PC-3 (cell line): ENCODE results near the gene TM4SF5. TPM values are rescaled to one million over a fixed set of nuclear protein-coding genes. Genes with fewer than 3 reads are reported as not detected.
A peak's percentile ranks its signal among the peaks of the same experiment; 100 is the strongest.

Experiments used
- ATAC-seq: fragments of 200-7000 bp; cut with Tn5 transposase; 2 replicates; pipeline ENCODE4 v1.9.1; 2020; ENCODE audit warnings: mild to moderate bottlenecking, moderate library complexity
- BruUV-seq: library from RNA; stranded (reverse); fragments of 400-500 nt; replicated peaks from 2 replicates; lab custom pipeline; 2021; lab: Mats Ljungman, UMichigan
- CTCF ChIA-PET: fragments of 300-600 bp; sonication (Branson Sonifier 250); formaldehyde crosslinking; loops from one replicate; lab custom pipeline; 2022; ENCODE audit warnings: antibody characterized with exemption; lab: Charles Lee
- POLR2A ChIA-PET: fragments of 300-600 bp; sonication (Branson Sonifier 250); formaldehyde crosslinking; loops from one replicate; lab custom pipeline; 2022; ENCODE audit warnings: antibody characterized with exemption; ENCODE audit not compliant: unreplicated experiment; lab: Charles Lee
- DNase-seq: peaks from one replicate; pipeline ENCODE4 v3.0.0-alpha.2; 2015
- H2AFZ ChIP-seq: fragments of 300-600 bp; sonication (generic); 2 replicates; pipeline ENCODE4 v1.6.0; 2016; ENCODE audit warnings: antibody characterized with exemption, low read length
- H3F3A ChIP-seq: fragments of 300-600 bp; sonication (generic); one replicate; pipeline ENCODE4 v1.6.0; 2017; ENCODE audit warnings: antibody characterized with exemption, low read length, control low read depth, mild to moderate bottlenecking; ENCODE audit not compliant: unreplicated experiment
- H3K27ac ChIP-seq: fragments of 300-600 bp; sonication (generic); 2 replicates; pipeline ENCODE4 v1.5.1; 2016; ENCODE audit warnings: mild to moderate bottlenecking, low read length
- H3K27me3 ChIP-seq: fragments of 300-600 bp; sonication (generic); 2 replicates; pipeline ENCODE4 v1.6.1; 2016; ENCODE audit warnings: low read length, mixed read lengths
- H3K36me3 ChIP-seq: fragments of 300-600 bp; sonication (generic); 2 replicates; pipeline ENCODE4 v1.6.1; 2016; ENCODE audit warnings: low read depth, mixed run types, low read length, mixed read lengths
- H3K4me1 ChIP-seq: fragments of 300-600 bp; sonication (generic); 2 replicates; pipeline ENCODE4 v1.5.1; 2016; ENCODE audit warnings: low read length; ENCODE audit not compliant: insufficient read depth
- H3K4me2 ChIP-seq: fragments of 300-600 bp; sonication (generic); 2 replicates; pipeline ENCODE4 v1.6.0; 2016; ENCODE audit warnings: low read length
- H3K4me3 ChIP-seq: fragments of 300-600 bp; sonication (generic); 2 replicates; pipeline ENCODE4 v1.5.1; 2016; ENCODE audit warnings: mild to moderate bottlenecking, low read length, mixed read lengths
- H3K79me2 ChIP-seq: fragments of 300-600 bp; sonication (generic); 2 replicates; pipeline ENCODE4 v1.6.1; 2017; ENCODE audit warnings: low read length, mixed read lengths
- H3K9ac ChIP-seq: fragments of 300-600 bp; sonication (generic); 2 replicates; pipeline ENCODE4 v1.6.0; 2016; ENCODE audit warnings: mild to moderate bottlenecking, low read length
- H3K9me2 ChIP-seq: fragments of 300-600 bp; sonication (generic); replicated peaks from 2 replicates; pipeline ENCODE4 v1.6.1; 2016; ENCODE audit warnings: mixed run types, low read length, mixed read lengths
- H3K9me3 ChIP-seq: fragments of 300-600 bp; sonication (generic); 2 replicates; pipeline ENCODE4 v1.6.1; 2016; ENCODE audit warnings: low read length, mixed read lengths
- H4K20me1 ChIP-seq: fragments of 300-600 bp; sonication (generic); 2 replicates; pipeline ENCODE4 v1.6.1; 2016; ENCODE audit warnings: low read length, mixed read lengths
- CTCF ChIP-seq: fragments of 300-600 bp; sonication (generic); conservative IDR thresholded peaks from 2 replicates; pipeline ENCODE4 v1.5.1; 2017; ENCODE audit warnings: antibody characterized with exemption, low read depth, mild to moderate bottlenecking, low read length
- EZH2 ChIP-seq: fragments of 300-600 bp; sonication (generic); IDR thresholded peaks from one replicate; pipeline ENCODE4 v1.6.1; 2017; ENCODE audit warnings: antibody characterized with exemption, mild to moderate bottlenecking, low read length; ENCODE audit not compliant: unreplicated experiment
- EZH2phosphoT487 ChIP-seq: fragments of 300-600 bp; sonication (generic); IDR thresholded peaks from 2 replicates; pipeline ENCODE4 v1.6.1; 2018; ENCODE audit warnings: mild to moderate bottlenecking, antibody characterized with exemption, low read length, borderline replicate concordance
- intact Hi-C: fragments of 100-400 bp; cut with micrococcal nuclease; formaldehyde crosslinking; loops from 2 replicates; pipeline ENCODE4 v1.9.0; 2023
- total RNA-seq: library from RNA; depleted of rRNA; stranded (reverse); fragments of >200 nt; gene quantifications from 2 replicates; pipeline ENCODE4 v1.2.3, GENCODE V29; 2014

TM4SF5 gene
- total RNA-seq, 1 experiment from 2014 or later = not detected

- Histone ChIP-seq H3K27ac (no peak overlapping the region), H2AFZ (no peak overlapping the region), H3K4me1 (peaks cover 9% of the 10 kb centered on the region), H3K9me3 (no peaks in the 10 kb centered on the region), H4K20me1 (no peaks in the 10 kb centered on the region), H3K9me2 (no peaks in the 10 kb centered on the region), H3K27me3 (no peaks in the 10 kb centered on the region), H3K36me3 (no peaks in the 10 kb centered on the region), H3K9ac (no peak overlapping the region), H3F3A (no peaks in the 10 kb centered on the region), H3K79me2 (no peaks in the 10 kb centered on the region), H3K4me2 (peak overlapping the region; percentile 88; the same call in 1 of the 2 replicates), H3K4me3 (peak overlapping the region; percentile 78)
- POLR2A ChIA-PET = interaction anchor here (0.5 kb wide), 1 partner anchor 1300 kb away, joined by 9 read pairs; no protein-coding TSS in a partner anchor
- DNase-seq (no peak), ATAC-seq (no peak)
- CTCF ChIA-PET = no interaction called here
- TF ChIP-seq CTCF (no peak), EZH2phosphoT487 (no peak), EZH2 (no peak)
- BruUV-seq = no TSS peak
- intact Hi-C loops = no loop called here
Observed at GRCh38 chr17:4808378-4808767, 36.7 kb downstream of the TM4SF5 start.

GRCh38 chr17:4810696-4811290, 39.1 kb downstream of the TM4SF5 start:
- no TSS peak for BruUV-seq
- H3K36me3 ChIP-seq = no peaks in the 10 kb centered on the region
- CTCF ChIA-PET = no interaction called here

More at GRCh38 chr17:4810696-4811290, 39.1 kb downstream of the TM4SF5 start:
- Histone ChIP-seq H3K9me3 (no peaks in the 10 kb centered on the region), H2AFZ (no peak overlapping the region), H4K20me1 (no peaks in the 10 kb centered on the region), H3K4me1 (peaks cover 9% of the 10 kb centered on the region), H3K27me3 (no peaks in the 10 kb centered on the region), H3K4me3 (no peak overlapping the region), H3K4me2 (no peak overlapping the region), H3F3A (no peaks in the 10 kb centered on the region), H3K9me2 (no peaks in the 10 kb centered on the region), H3K9ac (no peak overlapping the region), H3K79me2 (no peaks in the 10 kb centered on the region), H3K27ac (no peak overlapping the region)
- DNase-seq (no peak), ATAC-seq (no peak)
- POLR2A ChIA-PET = no interaction called here
- no peak for TF ChIP-seq EZH2phosphoT487
- TF ChIP-seq CTCF = no peak
- TF ChIP-seq EZH2 = no peak
- intact Hi-C loops = no loop called here
